ENCODE measurements around the gene CDH16. TPM values are rescaled to one million over a fixed set of nuclear protein-coding genes. Genes with fewer than 3 reads are reported as not detected.

Gene CDH16
- total RNA-seq, 4 donors from 2014 or later = not detected

GRCh38 chr16:66894055-66894454 lies 24.6 kb downstream of the CDH16 start:
- ATAC-seq (ENCODE audit: low FRiP score) (no peak), DNase-seq (ENCODE audit: low spot score) (no peak)
- TF ChIP-seq CTCF (IDR thresholded peaks at IDR 0.05) = no peak

GRCh38 chr16:66891797-66892196 lies 26.9 kb downstream of the CDH16 start:
- ATAC-seq (ENCODE audit: low FRiP score) (no peak), DNase-seq (ENCODE audit: low spot score) (no peak)
- TF ChIP-seq CTCF (IDR thresholded peaks at IDR 0.05) = no peak

DNA sequence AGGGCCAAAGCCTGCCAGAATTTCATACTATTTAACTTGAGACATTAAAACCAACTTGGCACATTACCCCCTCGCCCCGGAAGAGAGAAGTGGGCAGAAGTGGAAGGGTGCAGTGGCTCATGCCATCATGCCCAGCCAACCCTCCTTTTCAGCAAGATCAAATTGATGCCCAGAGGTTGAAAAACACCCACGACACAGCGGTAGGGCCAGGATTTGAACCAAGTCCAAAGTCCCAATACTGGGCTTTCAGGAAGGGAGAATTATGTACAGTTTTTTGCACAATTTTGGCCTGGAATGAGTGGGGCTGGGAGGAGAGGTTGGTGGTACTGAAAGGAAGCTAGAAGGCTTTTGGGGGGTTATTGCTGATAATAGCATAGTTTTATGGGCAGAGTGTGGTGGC lies 27.3 kb downstream of the CDH16 start:
- DNase-seq (ENCODE audit: low spot score) (no peak), ATAC-seq (ENCODE audit: low FRiP score) (no peak)
- no peak for TF ChIP-seq CTCF (IDR thresholded peaks at IDR 0.05)

GRCh38 chr16:66890799-66891198 lies 27.9 kb downstream of the CDH16 start:
- ATAC-seq (ENCODE audit: low FRiP score) (no peak), DNase-seq (ENCODE audit: low spot score) (no peak)
- TF ChIP-seq CTCF (IDR thresholded peaks at IDR 0.05) = no peak

GRCh38 chr16:66889622-66890021 lies 29.1 kb downstream of the CDH16 start:
- DNase-seq (ENCODE audit: low spot score) (no peak), ATAC-seq (ENCODE audit: low FRiP score) (no peak)
- TF ChIP-seq CTCF (IDR thresholded peaks at IDR 0.05) = no peak

- no peak for DNase-seq (ENCODE audit: low spot score)
- ATAC-seq (ENCODE audit: low FRiP score) = no peak
Observed at GRCh38 chr16:66888647-66889615, 29.8 kb downstream of the CDH16 start.

More at GRCh38 chr16:66888647-66889615, 29.8 kb downstream of the CDH16 start:
- no peak for TF ChIP-seq CTCF (IDR thresholded peaks at IDR 0.05)
